T-helper 2 cell treated with Interferon-gamma antibody and Interleukin-4, amounts not matched to agents 100 ng/mL and 5 ng/mL, for 36 hours (primary cell): ENCODE results near the gene TNFRSF1A. TPM values are rescaled to one million over a fixed set of nuclear protein-coding genes. Genes with fewer than 3 reads are reported as not detected.

Experiments used
- intact Hi-C: fragments of 100-400 bp; cut with micrococcal nuclease; formaldehyde crosslinking; loops from one replicate; pipeline ENCODE4 v1.15.1; 2023
- total RNA-seq: library from RNA; stranded (reverse); gene quantifications from 2 replicates; pipeline ENCODE4 v1.2.3, GENCODE V29; 2022

Gene TNFRSF1A
- total RNA-seq, 1 donor from 2014 or later: 47.2 TPM

DNA sequence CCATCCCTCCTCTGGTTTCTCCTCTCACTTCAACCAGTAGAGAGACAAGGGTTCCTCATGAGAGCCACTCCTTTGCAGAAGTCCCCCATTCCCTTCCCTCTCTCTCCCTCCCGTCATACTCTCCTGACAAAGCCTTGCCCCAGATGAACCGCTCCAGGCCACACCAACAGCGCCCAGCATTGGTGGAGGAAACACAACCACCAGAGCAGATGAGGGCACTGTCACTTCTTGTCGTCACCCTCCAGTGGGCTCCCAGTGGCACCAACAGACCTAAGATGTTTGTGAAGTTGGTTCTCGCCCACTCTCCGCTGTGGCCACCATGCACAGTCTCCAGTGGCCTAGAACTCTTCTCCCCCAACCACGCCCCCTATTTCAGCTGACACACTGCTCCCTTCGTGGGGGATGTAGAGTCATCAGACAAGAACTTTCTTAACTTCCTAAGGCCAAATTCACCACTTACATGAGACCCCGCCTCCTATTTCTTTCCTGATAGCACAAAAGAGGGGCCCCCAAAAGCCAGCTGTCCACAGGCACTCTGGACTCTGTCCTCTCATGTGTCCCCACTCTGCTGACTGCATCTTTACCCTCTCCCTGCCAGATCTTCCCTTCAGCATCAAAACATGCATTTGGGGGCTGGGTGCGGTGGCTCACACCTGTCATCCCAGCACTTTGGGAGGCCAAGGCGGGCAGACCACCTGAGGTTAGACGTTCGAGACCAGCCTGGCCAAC is 60.6 kb downstream of the TNFRSF1A start:
- intact Hi-C loops: no loop called here

DNA sequence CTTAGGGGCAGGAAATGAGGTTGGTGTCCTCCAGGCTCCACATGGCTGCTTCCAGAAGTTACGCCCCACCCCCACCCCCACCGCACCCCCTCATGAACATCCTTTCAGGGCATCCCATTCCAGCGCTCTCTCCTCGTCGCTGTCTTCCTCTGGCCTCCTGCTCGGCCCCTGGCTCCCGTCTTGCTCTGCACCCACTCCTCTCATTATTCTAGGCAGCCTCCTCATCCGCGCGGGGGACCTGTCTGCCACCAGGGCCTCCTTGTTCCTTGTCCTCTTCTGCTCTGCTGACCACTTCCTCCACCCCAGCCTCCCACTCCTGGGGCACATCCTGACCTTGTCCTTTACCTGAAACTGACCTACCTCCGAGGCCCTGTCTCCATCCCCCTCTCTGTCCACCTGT is 61.2 kb downstream of the TNFRSF1A start:
- intact Hi-C loops: no loop called here

DNA sequence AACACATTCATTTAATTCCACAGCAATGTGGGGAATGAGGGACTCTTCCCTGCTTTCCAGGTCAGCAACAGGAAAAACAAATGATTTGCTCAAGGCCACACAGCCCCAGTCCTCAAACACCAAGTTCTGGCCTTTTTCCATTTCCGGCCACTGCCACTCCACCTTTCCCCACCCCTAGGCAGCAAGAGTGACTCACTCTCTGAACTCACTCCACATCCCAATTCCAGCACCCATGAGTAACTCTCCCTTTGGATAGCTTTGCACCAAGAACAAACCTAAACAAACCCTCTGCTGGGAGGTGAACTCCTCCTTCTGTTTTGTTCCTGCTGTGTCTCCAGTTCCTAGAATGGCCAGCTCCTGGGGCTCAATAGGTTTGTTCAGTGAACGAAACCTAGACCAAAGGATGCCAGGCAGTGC is 61.8 kb downstream of the TNFRSF1A start:
- intact Hi-C loops: no loop called here

DNA sequence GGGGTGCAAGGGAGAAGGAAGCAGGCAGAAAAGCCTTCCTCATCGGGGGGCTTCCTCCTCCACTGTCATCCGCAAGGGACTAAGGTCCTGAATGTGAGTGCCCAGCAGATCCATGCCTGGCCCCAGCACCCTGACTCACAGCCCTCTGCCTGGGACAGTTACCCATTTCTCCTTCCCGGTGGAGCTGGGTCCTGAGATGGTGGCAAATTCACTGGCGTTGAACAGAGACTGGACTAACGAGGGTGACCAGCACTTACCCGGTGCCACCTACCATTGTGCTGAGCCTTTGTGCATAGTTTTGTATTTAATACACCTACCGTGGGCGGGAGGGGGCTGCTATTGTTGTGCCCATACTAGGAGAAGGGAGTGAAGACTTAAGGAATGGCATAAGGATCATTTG is 62.2 kb downstream of the TNFRSF1A start:
- intact Hi-C loops: no loop called here

DNA sequence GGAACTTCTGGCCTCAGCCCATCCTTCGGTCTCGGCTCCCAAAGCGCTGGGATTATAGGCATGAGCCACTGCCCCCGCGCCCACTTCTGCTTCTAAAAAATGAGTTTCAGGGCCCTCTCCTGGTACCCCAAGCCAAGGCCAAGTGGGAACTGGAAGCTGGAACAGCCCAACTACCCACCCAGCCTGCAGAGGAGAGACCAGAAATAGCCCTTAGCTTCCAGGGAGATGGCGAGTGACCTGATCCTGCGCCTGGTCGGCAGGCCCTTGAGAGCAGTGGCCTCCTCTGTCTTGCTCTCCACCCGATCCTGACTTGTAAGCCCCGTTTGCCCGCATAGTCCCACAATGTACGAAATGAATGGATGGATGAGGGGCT is 62.6 kb downstream of the TNFRSF1A start:
- intact Hi-C loops: no loop called here

Other genes starting within 250 kb of the TNFRSF1A start
- gene VWF, start 217.4 kb downstream of the TNFRSF1A start, total RNA-seq: 0.02 TPM in 2 replicates
- gene CD9, start 141.7 kb downstream of the TNFRSF1A start, total RNA-seq: 9.7 and 10.6 TPM in 2 replicates
- not detected in 2 replicates for gene PLEKHG6, start 31.4 kb downstream of the TNFRSF1A start, total RNA-seq
- 0.09 and 0.32 TPM in 2 replicates for gene SCNN1A, start 33.5 kb upstream of the TNFRSF1A start, total RNA-seq
- gene LTBR, start 42.1 kb upstream of the TNFRSF1A start, total RNA-seq: 0.14 and 0.20 TPM in 2 replicates
- gene CD27, start 102.9 kb upstream of the TNFRSF1A start, total RNA-seq: 59.0 and 60.3 TPM in 2 replicates
- 45.8 and 49.0 TPM in 2 replicates for gene TAPBPL, start 110.0 kb upstream of the TNFRSF1A start, total RNA-seq
- 44.0 and 47.8 TPM in 2 replicates for gene VAMP1, start 128.6 kb upstream of the TNFRSF1A start, total RNA-seq
- 234 and 248 TPM in 2 replicates for gene MRPL51, start 151.2 kb upstream of the TNFRSF1A start, total RNA-seq
- 154 and 166 TPM in 2 replicates for gene NCAPD2, start 152.0 kb upstream of the TNFRSF1A start, total RNA-seq
- 5,041 and 5,044 TPM in 2 replicates for gene GAPDH, start 192.4 kb upstream of the TNFRSF1A start, total RNA-seq
- gene IFFO1, start 214.0 kb upstream of the TNFRSF1A start, total RNA-seq: 21.9 and 22.9 TPM in 2 replicates
- gene NOP2, start 226.2 kb upstream of the TNFRSF1A start, total RNA-seq: 93.3 and 94.4 TPM in 2 replicates